SIG-M5 treated with dmso at 0.1 percent for 504 hours (cell line): ENCODE data around the gene MVB12B.
"Not testable (repeated sequence)": the region's sequence is repeated elsewhere in the genome, so short reads cannot be mapped to it uniquely, and the experiment has no call there.

ENCODE experiments used
- DNase-seq: peaks from one replicate; lab custom pipeline; 2025; ENCODE audit not compliant: unreplicated experiment; lab: John Stamatoyannopoulos, UW

Gene MVB12B

GRCh38 chr9:126326228-126327005, at the start of gene MVB12B:
TSS of gene MVB12B (plus strand) at chr9:126326829. CDS start at chr9:126326930, 101 bp downstream.
- DNase-seq, result no peak

GRCh38 chr9:126283799-126284465, 42.7 kb upstream of the MVB12B start:
- no peak for DNase-seq

- not testable (repeated sequence) for DNase-seq
Observed at GRCh38 chr9:126285652-126286051, 41.0 kb upstream of the MVB12B start.

GRCh38 chr9:126287166-126287866, 39.3 kb upstream of the MVB12B start:
- no peak for DNase-seq

GRCh38 chr9:126290871-126291270, 35.8 kb upstream of the MVB12B start:
- no peak for DNase-seq

- no peak for DNase-seq
Observed at GRCh38 chr9:126291925-126292324, 34.7 kb upstream of the MVB12B start.

GRCh38 chr9:126292736-126293521, 33.7 kb upstream of the MVB12B start:
- DNase-seq, result no peak

GRCh38 chr9:126293522-126293889, 33.1 kb upstream of the MVB12B start:
- no peak for DNase-seq

- DNase-seq, result no peak
Observed at GRCh38 chr9:126294331-126295081, 32.1 kb upstream of the MVB12B start.

- no peak for DNase-seq
Observed at GRCh38 chr9:126295082-126295477, 31.5 kb upstream of the MVB12B start.

GRCh38 chr9:126295516-126295915, 31.1 kb upstream of the MVB12B start:
- DNase-seq, result no peak

GRCh38 chr9:126295936-126296600, 30.6 kb upstream of the MVB12B start:
- no peak for DNase-seq

- no peak for DNase-seq
Observed at GRCh38 chr9:126296687-126297086, 29.9 kb upstream of the MVB12B start.

- DNase-seq, result no peak
Observed at GRCh38 chr9:126297661-126298060, 29.0 kb upstream of the MVB12B start.

- DNase-seq, result no peak
Observed at GRCh38 chr9:126298063-126298801, 28.4 kb upstream of the MVB12B start.

- no peak for DNase-seq
Observed at GRCh38 chr9:126299706-126300276, 26.8 kb upstream of the MVB12B start.

- no peak for DNase-seq
Observed at GRCh38 chr9:126301196-126301595, 25.4 kb upstream of the MVB12B start.

GRCh38 chr9:126301985-126302603, 24.5 kb upstream of the MVB12B start:
- DNase-seq, result peak; percentile 51
